Esophagus squamous epithelium (tissue), 5 donors: ENCODE measurements around the gene USP28. TPM values are rescaled to one million over a fixed set of nuclear protein-coding genes. Genes with fewer than 3 reads are reported as not detected.

Experiments
- DNase-seq: peaks from one replicate; lab custom pipeline; 2025; lab: John Stamatoyannopoulos, UW
- H3K27ac ChIP-seq, 4 donors: fragments of 200-600 bp; sonication (generic); one replicate each; pipeline ENCODE4 v1.5.1; 2016 to 2019; ENCODE audit warnings: mild to moderate bottlenecking in 1 of 4
- H3K27me3 ChIP-seq, 4 donors: fragments of 200-600 bp; sonication (generic); 1 replicate in 3 of 4; 2 replicates in 1 of 4; pipeline versions ENCODE4 v1.5.1 to v1.6.0; 2017 to 2021; ENCODE audit warnings: antibody characterized with exemption in 1 of 4
- H3K36me3 ChIP-seq, 3 donors: fragments of 200-600 bp; sonication (generic); one replicate each; pipeline ENCODE4 v1.5.1; 2016 to 2019
- H3K4me1 ChIP-seq, 3 donors: fragments of 200-600 bp; sonication (generic); one replicate each; pipeline ENCODE4 v1.5.1; 2017 to 2019
- H3K4me3 ChIP-seq, 4 donors: fragments of 200-600 bp; sonication (generic); 1 replicate in 3 of 4; 2 replicates in 1 of 4; pipeline ENCODE4 v1.5.1; 2016 to 2019; ENCODE audit warnings: mild to moderate bottlenecking in 2 of 4, moderate library complexity in 1 of 4
- H3K9me3 ChIP-seq, 3 donors: fragments of 200-600 bp; sonication (generic); one replicate each; pipeline ENCODE4 v1.5.1; 2016 to 2019
- POLR2A ChIP-seq, 4 donors: fragments of 450-650 bp; IDR thresholded peaks; one replicate each; pipeline ENCODE4 v1.6.1; 2017; ENCODE audit warnings: antibody characterized with exemption in 4 of 4, mild to moderate bottlenecking in 4 of 4, moderate library complexity in 3 of 4
- WGBS, 2 donors: methylation state at CpG; one replicate each; pipeline ENCODE4 v1.1.5; 2018; 5-methylcytosine and 5-hydroxymethylcytosine counted together
- intact Hi-C: fragments of 100-400 bp; cut with DNase I; formaldehyde crosslinking; loops from one replicate; pipeline ENCODE4 v1.15.0; 2022
- small RNA-seq, 4 donors: library from RNA; depleted of rRNA; stranded (forward); fragments of <200 nt; gene quantifications; one replicate each; pipeline ENCODE3, GENCODE V24; 2016
- total RNA-seq, 4 donors: library from RNA; depleted of rRNA; stranded (reverse); fragments of >200 nt; gene quantifications; one replicate each; pipeline ENCODE4 v1.1.0, GENCODE V29; 2016
- TF ChIP-seq, protein P1 (sequence below), 6 experiments: fragments of 450-650 bp in 4 of 6; fragments of 200-600 bp in 2 of 6; sonication (generic) in 2 of 6; IDR thresholded peaks; one replicate each; pipeline ENCODE4 v1.5.1; 2016 to 2019; ENCODE audit warnings: antibody characterized with exemption in 6 of 6, mild to moderate bottlenecking in 4 of 6, moderate library complexity in 4 of 6
- donor health status: DM: yes; HTN: yes; CAD: no.

The USP28 gene
- total RNA-seq, 4 donors from 2014 or later, result 11.4 to 38.6 (median 16.0) TPM

DNA sequence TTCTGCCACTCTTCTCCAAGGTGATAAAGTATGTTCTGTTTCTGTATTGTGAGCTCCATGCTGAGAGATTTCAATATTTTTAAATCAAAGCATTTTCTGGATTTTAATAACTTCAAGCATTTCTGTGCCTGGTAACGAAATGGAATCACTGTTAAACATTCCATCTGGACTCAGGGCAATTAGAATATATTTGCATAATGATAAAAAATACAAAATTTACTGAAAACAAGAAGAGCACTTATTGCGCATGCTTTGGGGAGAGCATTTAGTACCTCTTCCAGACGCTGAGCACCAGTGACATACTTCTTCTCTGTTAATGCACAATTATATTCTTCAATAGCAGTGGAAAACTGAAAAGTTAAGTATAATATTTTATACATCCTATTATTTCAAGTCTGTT lies 115.1 kb downstream of the USP28 start:
- TF ChIP-seq, protein P1, sequence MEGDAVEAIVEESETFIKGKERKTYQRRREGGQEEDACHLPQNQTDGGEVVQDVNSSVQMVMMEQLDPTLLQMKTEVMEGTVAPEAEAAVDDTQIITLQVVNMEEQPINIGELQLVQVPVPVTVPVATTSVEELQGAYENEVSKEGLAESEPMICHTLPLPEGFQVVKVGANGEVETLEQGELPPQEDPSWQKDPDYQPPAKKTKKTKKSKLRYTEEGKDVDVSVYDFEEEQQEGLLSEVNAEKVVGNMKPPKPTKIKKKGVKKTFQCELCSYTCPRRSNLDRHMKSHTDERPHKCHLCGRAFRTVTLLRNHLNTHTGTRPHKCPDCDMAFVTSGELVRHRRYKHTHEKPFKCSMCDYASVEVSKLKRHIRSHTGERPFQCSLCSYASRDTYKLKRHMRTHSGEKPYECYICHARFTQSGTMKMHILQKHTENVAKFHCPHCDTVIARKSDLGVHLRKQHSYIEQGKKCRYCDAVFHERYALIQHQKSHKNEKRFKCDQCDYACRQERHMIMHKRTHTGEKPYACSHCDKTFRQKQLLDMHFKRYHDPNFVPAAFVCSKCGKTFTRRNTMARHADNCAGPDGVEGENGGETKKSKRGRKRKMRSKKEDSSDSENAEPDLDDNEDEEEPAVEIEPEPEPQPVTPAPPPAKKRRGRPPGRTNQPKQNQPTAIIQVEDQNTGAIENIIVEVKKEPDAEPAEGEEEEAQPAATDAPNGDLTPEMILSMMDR (IDR thresholded peaks at IDR 0.05), result no peak
- TF ChIP-seq POLR2A (IDR thresholded peaks at IDR 0.05), result no peak
- Histone ChIP-seq H3K27me3 (no peaks in the 10 kb centered on the region), H3K27ac (peak overlapping the region in 1 of 4 donors; percentile 40)

DNA sequence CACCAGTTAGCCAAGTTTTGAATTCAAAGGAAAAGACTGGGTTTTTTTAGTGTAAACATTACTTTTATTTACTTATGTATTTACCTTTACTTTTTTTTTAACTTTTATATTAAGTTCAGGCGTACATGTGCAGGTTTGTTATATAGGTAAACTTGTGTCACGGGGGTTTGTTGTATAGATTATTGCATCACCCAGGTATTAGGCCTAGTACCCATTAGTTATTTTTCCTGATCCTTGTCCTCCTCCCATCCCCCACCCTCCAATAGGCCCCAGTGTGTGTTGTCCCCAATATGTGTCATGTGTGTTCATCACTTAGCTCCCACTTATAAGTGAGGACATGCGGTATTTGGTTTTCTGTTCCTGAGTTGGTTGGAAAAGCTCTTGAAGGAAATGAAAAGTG lies 122.4 kb downstream of the USP28 start:
- no peaks in the 10 kb centered on the region for H3K27me3 ChIP-seq
- no peak overlapping the region for H3K4me3 ChIP-seq
- no peaks in the 10 kb centered on the region for H3K4me1 ChIP-seq
- WGBS, 2 donors, result 91 to 98% methylated on average over 3 of the region's 3 CpGs
- no peak overlapping the region for H3K27ac ChIP-seq
- peaks cover 0 to 83% (median 0%) of the 10 kb centered on the region in 3 donors for H3K36me3 ChIP-seq
- TF ChIP-seq, protein P1 (IDR thresholded peaks at IDR 0.05), result no peak
- TF ChIP-seq POLR2A (IDR thresholded peaks at IDR 0.05), result no peak
- H3K9me3 ChIP-seq, result no peaks in the 10 kb centered on the region
- intact Hi-C loops, result no loop called here
- DNase-seq, result no peak

More for the DNA sequence above, 115.1 kb downstream of the USP28 start:
- no peak overlapping the region for H3K4me3 ChIP-seq
- intact Hi-C loops, result no loop called here
- 93 to 96% methylated on average over 3 of the region's 3 CpGs for WGBS, 2 donors
- H3K4me1 ChIP-seq, result peaks cover 0 to 18% (median 0%) of the 10 kb centered on the region in 3 donors
- peaks cover 0 to 84% (median 8%) of the 10 kb centered on the region in 3 donors for H3K36me3 ChIP-seq
- DNase-seq, result no peak
- no peaks in the 10 kb centered on the region for H3K9me3 ChIP-seq

Small RNA genes within 50 kb of the gene (small RNA-seq; reads per million reads assigned to genes)
- gene LRRC37A13P, result 0 reads per million in 4 donors
- 0 reads per million in 4 donors for gene RNU6-1107P
- 0 reads per million in 4 donors for gene RPS29P19

Other genes with a start within 250 kb of the USP28 start
- gene TMPRSS5, start 169.3 kb downstream of the USP28 start, total RNA-seq, result 1 to 10 TPM in 1 of 4 donors, under 1 TPM in 2, not detected in 1; 0.19 to 1.3 (median 0.35) TPM
- gene ZW10, start 101.9 kb downstream of the USP28 start, total RNA-seq, result 10 to 100 TPM; 11.3 to 17.1 (median 15.2) TPM
- not detected for gene CLDN25, start 95.8 kb downstream of the USP28 start, total RNA-seq
- gene HTR3B, start 29.2 kb upstream of the USP28 start, total RNA-seq, result under 1 TPM in 3 of 4 donors, not detected in 1; 0.15 to 0.64 (median 0.19) TPM
- gene HTR3A, start 99.5 kb upstream of the USP28 start, total RNA-seq, result not detected
- gene ZBTB16, start 184.1 kb upstream of the USP28 start, total RNA-seq, result 100 to 1,000 TPM in 1 of 4 donors, 10 to 100 TPM in 3; 10.4 to 137 (median 18.8) TPM